ENCODE data around the gene KRT76.
"Not testable (repeated sequence)": the region's sequence is repeated elsewhere in the genome, so short reads cannot be mapped to it uniquely, and the experiment has no call there.

KRT76 gene

DNA sequence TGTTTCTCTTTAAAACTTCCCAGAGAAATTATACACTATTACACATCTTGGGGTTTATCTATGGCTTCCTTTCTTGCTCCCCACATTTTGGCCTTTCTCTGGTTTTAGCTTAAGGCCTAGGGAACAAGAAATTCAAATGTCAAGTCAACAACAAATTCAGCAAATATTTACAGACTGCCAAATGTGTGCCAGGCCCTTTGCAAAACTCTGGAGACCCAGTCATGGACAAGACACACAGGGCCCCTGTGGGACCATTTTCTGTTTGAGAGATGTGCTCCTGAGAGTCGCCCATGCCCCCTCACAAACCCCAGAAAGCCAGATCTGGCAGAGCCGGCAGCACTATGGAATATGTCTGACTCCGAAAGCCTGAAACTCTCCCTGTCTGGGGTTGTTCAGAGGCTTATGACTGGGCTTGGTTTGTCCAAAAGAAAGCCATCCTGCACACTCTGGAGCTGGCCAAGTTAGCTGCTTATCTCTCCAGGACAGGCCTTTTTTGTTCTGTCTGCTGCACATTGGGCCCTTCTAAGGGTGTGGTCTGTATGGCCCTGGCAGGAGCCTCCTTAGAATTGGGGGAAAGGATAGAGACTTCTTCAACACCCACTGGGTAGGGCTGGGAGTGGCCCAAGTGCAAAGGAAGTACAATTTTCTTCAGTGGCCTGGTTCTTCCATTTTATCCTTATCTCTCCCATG, 19.8 kb upstream of the KRT76 start:
- DNase-seq, result no peak

GRCh38 chr12:52796429-52796794, 19.3 kb upstream of the KRT76 start:
- DNase-seq, result no peak

DNA sequence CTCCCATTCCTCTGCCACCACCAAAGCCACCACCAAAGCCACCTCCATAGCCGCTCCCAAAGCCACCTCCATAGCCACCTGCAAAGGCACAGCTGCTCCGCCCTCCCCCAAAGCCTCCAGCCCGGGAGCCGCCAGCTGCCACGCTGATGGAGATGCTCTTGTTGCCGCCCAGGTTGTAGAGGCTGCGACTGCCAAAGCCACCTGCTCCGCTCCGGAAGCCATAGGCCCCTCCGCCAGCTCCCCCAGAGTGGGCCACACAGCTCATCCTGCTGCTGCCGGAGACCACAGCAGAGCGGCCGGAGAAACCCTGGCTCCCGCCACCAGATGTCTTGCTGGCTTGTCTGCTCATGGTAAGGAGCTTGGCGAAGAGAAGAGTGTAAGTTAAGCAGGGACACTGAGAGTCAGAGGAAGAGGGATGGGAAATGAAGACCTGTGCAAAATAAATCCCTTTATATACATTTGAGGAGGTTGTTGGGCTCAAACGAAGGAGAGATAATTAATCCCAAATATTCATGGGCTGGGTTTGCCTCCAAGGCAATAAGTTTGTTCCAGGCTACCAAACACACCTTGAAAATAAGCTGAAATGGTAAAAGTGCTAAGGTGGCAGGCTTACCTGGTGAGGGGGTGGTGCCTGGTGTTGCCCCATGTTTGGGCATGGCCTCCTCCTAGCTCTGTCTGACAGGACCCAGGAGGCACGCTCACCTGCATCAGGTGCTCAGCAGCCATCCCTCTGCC, 18.7 kb upstream of the KRT76 start, which contains the start of gene KRT3:
TSS of gene KRT3 (minus strand) at position 424 of the 735 bp plus-strand sequence. CDS start at position 349, 75 bp downstream.
- DNase-seq, result no peak

DNA sequence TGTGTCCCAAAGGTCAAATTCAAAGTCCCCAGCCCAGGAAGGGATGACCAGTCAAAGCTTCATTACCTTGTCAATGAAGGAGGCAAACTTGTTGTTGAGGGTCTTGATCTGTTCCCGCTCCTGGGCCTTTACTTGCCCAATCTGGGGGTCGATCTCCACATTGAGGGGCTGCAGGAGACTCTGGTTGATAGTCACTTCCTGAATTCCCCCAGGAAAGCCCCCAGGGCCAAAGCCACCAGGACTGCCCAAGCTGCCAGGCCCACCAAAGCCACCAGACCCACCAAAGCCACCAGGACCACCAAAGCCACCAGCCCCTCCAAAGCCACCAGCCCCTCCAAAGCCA, 18.2 kb upstream of the KRT76 start:
- DNase-seq, result not testable (repeated sequence)

GRCh38 chr12:52794479-52795331, 17.6 kb upstream of the KRT76 start:
- peak; percentile 3 to 48 (median 18) for DNase-seq

GRCh38 chr12:52792185-52793029, 15.3 kb upstream of the KRT76 start:
- DNase-seq, result peak in 1 of 4 experiments; percentile 20

DNA sequence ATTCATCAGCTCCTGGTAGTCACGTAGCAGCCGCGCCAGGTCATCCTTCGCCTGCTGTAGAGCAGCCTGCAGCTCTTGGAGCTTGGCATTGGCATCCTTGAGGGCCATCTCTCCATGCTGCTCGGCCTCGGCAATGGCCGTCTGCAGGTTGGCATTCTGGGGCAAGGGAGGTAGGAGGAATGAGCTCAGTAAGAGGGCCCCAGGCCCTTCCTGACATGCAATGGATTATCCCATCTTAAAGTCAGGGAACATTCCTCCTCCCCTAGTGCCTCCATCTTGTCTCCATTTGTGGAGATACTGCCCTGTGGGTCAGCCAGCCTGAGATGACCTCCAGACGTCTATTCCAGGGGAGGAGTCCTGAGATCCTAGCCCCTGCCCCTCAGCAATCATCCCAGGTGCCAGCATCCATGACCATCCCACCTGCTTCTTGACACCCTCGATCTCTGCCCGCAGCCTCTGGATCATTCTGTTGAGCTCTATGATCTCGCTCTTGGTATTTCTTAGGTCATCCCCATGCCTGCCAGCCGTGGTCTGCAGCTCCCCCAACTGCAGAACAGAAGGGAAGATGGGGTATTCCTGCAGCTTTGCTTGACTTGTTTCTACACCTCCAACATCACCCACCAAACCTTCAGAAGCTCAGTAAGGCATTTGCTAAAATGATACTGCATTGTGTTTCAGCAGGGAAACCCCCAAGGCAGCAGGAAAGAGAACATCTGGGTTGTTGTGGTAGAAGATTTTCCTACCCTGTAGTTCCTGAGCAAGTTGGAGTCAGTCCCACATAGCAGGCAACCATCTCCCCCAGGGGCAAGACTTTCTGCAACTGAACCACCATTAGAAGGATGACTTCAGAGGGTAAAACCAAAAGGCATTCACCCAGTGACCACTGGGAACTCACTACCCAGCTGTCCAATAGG, 14.4 kb upstream of the KRT76 start:
- DNase-seq, result no peak

- no peak for DNase-seq
Observed at GRCh38 chr12:52790427-52791270, 13.5 kb upstream of the KRT76 start.

DNA sequence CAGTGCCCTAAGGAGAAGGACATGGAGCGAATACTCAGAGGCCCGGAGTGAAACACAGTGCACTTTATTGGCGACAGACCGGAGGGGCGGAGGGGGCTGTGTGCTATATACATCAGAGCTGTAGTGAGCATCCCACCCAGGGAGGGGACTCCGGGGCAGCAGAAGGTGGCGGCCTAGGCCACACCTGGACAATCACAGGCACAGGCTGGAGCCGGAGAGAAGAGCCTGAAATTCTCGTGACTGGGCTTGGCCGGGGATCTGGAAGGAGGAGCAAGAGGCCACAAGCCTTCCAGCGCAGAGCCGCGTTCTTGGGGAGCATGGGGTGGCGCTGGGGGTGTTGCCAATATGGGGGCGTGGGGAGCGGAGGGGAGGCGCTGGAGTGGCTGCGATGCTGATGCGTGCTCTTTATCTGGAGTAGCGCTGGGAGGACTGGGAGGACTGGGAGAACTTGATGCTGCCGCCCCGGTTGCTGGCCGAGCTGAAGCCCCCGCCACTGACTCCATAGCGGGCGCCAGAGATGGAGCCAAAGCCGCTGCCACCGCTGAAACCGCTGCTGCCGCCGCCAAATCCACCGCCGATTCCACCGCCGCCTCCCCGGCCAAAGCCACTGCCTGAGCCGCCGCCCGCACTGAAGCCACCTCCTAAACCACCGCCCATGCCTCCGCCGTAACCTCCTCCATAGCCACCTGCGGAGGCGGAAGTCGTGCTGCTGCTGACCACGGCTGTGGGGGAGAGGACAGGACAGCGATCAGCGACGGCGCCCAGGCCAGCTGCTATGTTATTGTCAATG, 12.7 kb upstream of the KRT76 start:
- peak in 2 of 4 experiments; percentile 9 to 18 for DNase-seq

- DNase-seq, result no peak
Observed at GRCh38 chr12:52788876-52789636, 11.9 kb upstream of the KRT76 start.

GRCh38 chr12:52788192-52788875, 11.2 kb upstream of the KRT76 start:
- no peak for DNase-seq

DNA sequence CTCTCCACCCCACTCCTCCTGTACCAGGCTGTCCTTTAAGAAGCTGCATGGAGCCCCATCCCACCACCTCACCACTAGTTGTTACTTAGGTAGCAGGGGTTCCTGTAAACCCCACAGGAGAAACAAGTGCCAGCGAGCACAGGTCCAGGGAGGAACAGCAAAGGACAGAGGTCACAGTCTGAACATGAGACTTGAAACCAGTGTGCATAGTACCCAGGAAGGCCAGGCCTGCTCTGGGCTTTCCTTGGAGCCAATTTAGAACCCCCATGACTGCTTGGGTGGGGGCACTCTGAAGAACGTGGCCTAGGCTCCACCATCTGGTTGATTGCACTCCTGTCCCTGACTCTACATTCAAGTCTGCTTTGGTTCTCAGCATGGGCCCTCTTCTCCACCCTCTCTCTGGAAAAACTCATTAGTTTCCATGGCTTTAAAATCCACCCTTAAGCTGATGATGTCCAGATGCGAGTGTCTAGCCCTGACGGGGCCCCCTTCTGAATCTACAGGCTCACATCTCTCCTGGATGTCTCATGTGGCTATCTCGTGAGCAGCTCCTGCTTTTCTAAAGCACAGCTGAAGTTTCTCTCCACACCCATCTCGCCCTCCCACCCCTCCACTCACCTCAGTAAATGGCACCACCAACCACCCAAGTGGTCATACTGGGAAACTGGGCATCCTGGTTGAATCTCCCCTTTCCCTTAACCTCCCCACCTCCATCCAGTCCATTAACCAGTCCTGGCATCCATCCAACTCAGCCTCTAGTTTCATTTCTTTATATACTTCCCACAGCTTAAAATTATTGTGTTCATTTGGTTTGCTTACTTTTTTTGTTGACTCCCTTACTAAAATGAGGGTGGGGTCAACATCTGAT, 10.4 kb upstream of the KRT76 start:
- DNase-seq, result peak in 1 of 4 experiments; percentile 22

GRCh38 chr12:52784909-52785308, 7.8 kb upstream of the KRT76 start:
- no peak for DNase-seq

DNA sequence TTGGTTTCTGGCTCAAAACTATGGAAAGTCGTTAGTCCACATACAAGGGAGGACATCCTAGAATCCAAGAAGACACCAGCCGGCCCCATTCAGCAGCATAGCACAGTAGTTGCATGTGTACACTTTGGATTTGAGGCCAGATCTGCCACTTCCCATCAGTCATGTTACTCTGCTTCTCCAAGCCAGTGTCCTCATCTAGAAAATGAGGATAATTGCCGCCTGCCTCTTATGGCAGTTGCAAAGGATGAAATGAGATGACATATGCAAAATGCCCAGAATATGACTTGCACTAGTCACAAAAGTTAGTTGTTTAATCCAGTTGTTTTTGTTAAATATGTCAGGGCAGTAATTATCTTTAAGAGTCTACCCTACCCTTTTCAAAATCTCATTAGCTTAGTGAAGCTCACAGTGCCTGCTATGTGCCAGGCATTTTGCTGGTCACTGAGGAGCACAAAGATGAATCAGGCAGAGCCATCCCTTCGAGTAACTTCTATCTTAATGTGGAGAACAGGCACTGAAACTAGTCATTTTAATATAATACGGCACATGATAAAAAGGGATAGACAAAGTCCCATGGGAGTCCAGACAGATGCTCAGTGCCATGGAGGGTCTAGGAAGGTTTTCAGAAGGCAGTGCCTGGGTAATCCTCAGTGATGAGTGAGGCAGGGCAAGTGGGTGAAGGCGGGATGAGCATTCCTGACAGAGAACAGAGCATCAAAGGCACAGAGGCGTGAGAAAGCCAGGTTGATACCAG, 6.6 kb upstream of the KRT76 start:
- no peak for DNase-seq

DNA sequence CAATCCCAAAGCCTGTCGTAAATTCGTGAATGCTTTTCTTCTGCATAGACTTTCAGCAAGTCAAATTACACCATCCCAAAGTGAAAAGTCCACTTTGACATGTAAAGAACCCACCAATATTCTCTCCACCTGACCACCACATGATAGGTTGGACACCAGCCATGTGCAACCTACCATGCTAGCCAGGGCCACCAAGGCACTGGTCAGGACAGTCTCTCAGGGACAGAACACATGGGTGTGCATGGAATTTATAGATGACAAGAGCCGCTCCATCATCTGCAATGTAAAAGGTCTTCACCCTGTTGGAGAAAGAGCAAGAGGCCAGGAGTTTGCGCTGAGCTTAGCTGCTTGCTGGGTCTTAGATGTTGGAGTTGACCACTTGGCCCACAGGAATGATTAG, 5.4 kb upstream of the KRT76 start:
- no peak for DNase-seq

GRCh38 chr12:52781399-52782082, 4.4 kb upstream of the KRT76 start:
- DNase-seq, result no peak

Measured in suppressor macrophage (primary cell).